SK-N-SH (cell line): ENCODE measurements around the gene NAALADL2. TPM values are rescaled to one million over a fixed set of nuclear protein-coding genes. Genes with fewer than 3 reads are reported as not detected.

ENCODE experiments used
- CTCF ChIA-PET: fragments of 300-600, 350-600 bp; formaldehyde crosslinking; extraction: SDS; loops from one replicate; lab custom pipeline; 2021; lab: Yijun Ruan, JAX
- POLR2A ChIA-PET: fragments of 350-600 bp; sonication (Branson Sonifier 250); formaldehyde crosslinking; extraction: SDS; loops from one replicate; lab custom pipeline; 2020; ENCODE audit warnings: antibody characterized with exemption, inconsistent platforms; lab: Yijun Ruan, JAX
- DNase-seq: peaks from one replicate; pipeline ENCODE4 v3.0.0; 2012
- H2AFZ ChIP-seq: fragments of 200-600 bp; sonication (generic); 2 replicates; pipeline ENCODE4 v1.8.1; 2016; ENCODE audit warnings: antibody characterized with exemption, mild to moderate bottlenecking, low read depth
- H3F3A ChIP-seq: fragments of 200-600 bp; sonication (generic); replicated peaks from 2 replicates; pipeline ENCODE3; 2016; ENCODE audit warnings: antibody characterized with exemption, mild to moderate bottlenecking; ENCODE audit not compliant: insufficient read depth
- H3K27ac ChIP-seq, 2 experiments: fragments of 200-500 bp in 1 of 2; fragments of 200-600 bp in 1 of 2; sonication (Bioruptor generic) in 1 of 2; sonication (generic), shearing (Covaris generic) in 1 of 2; 2 replicates each; pipeline versions ENCODE4 v1.5.1 to v1.6.1; 2014 to 2016; ENCODE audit warnings: low read depth in 2 of 2, inconsistent platforms in 1 of 2, low read length in 1 of 2, mild to moderate bottlenecking in 1 of 2, mixed read lengths in 1 of 2
- H3K27me3 ChIP-seq: fragments of 200-600 bp; sonication (generic), shearing (Covaris generic); 2 replicates; pipeline ENCODE4 v1.6.1; 2016; ENCODE audit warnings: mixed run types; ENCODE audit not compliant: insufficient read depth
- H3K36me3 ChIP-seq, 2 experiments: fragments of 200-500 bp in 1 of 2; fragments of 200-600 bp in 1 of 2; sonication (Bioruptor generic) in 1 of 2; sonication (generic) in 1 of 2; replicated peaks in 1 of 2; 2 replicates each; pipeline versions ENCODE3 to v1.5.1; 2014 to 2016; ENCODE audit warnings: low read length in 1 of 2, mild to moderate bottlenecking in 1 of 2; ENCODE audit not compliant: insufficient read depth in 2 of 2, control insufficient read depth in 1 of 2
- H3K4me1 ChIP-seq, 2 experiments: fragments of 200-500 bp in 1 of 2; fragments of 200-600 bp in 1 of 2; sonication (Bioruptor generic) in 1 of 2; sonication (generic), shearing (Covaris generic) in 1 of 2; 2 replicates each; pipeline versions ENCODE4 v1.5.1 to v1.6.1; 2014 to 2016; ENCODE audit warnings: low read depth in 1 of 2, low read length in 1 of 2, mixed run types in 1 of 2; ENCODE audit not compliant: insufficient read depth in 2 of 2, control insufficient read depth in 1 of 2
- H3K4me2 ChIP-seq: fragments of 200-600 bp; sonication (generic), shearing (Covaris generic); 2 replicates; pipeline ENCODE4 v1.6.1; 2017; ENCODE audit warnings: mixed run types
- H3K4me3 ChIP-seq, 2 experiments: fragments of 200-500 bp in 1 of 2; fragments of 200-600 bp in 1 of 2; sonication (Bioruptor generic) in 1 of 2; sonication (generic), shearing (Covaris generic) in 1 of 2; 2 replicates each; pipeline versions ENCODE4 v1.5.1 to v1.8.1; 2014 to 2016; ENCODE audit warnings: low read depth in 2 of 2, inconsistent platforms in 1 of 2, low read length in 1 of 2, mild to moderate bottlenecking in 1 of 2, mixed read lengths in 1 of 2, moderate library complexity in 1 of 2
- H3K79me2 ChIP-seq: fragments of 200-600 bp; sonication (generic); 2 replicates; pipeline ENCODE4 v1.8.1; 2017; ENCODE audit warnings: mild to moderate bottlenecking; ENCODE audit not compliant: insufficient read depth
- H3K9ac ChIP-seq: fragments of 200-600 bp; sonication (generic); 2 replicates; pipeline ENCODE4 v1.6.1; 2017; ENCODE audit warnings: mixed run types
- H3K9me2 ChIP-seq: fragments of 200-600 bp; sonication (generic); 2 replicates; pipeline ENCODE4 v1.6.1; 2017; ENCODE audit warnings: mixed run types
- H3K9me3 ChIP-seq: fragments of 200-600 bp; sonication (generic); 2 replicates; pipeline ENCODE4 v1.6.1; 2017; ENCODE audit warnings: mixed run types, mild to moderate bottlenecking, moderate library complexity
- H4K20me1 ChIP-seq: fragments of 200-600 bp; sonication (generic); 2 replicates; pipeline ENCODE4 v1.6.1; 2017; ENCODE audit warnings: mild to moderate bottlenecking, mixed run types; ENCODE audit not compliant: insufficient read depth
- EZH2phosphoT487 ChIP-seq: fragments of 200-600 bp; sonication (generic); IDR thresholded peaks from 2 replicates; pipeline ENCODE4 v1.6.1; 2017; ENCODE audit warnings: low read depth, mixed run types, mild to moderate bottlenecking, antibody characterized with exemption, moderate library complexity, borderline replicate concordance
- FOSL2 ChIP-seq: IDR thresholded peaks from 2 replicates; pipeline ENCODE4 v1.4.0; 2012; ENCODE audit warnings: low read depth, mild to moderate bottlenecking, moderate library complexity, borderline replicate concordance
- FOXJ3 ChIP-seq: sonication (generic); formaldehyde crosslinking; IDR thresholded peaks from 2 replicates; pipeline ENCODE4 v1.5.1; 2020; ENCODE audit warnings: mild to moderate bottlenecking, missing genetic modification reagents
- GATA2 ChIP-seq: sonication (generic); formaldehyde crosslinking; IDR thresholded peaks from 2 replicates; pipeline ENCODE4 v1.5.0; 2020; ENCODE audit warnings: mild to moderate bottlenecking, missing genetic modification reagents
- MAX ChIP-seq: IDR thresholded peaks from 2 replicates; pipeline ENCODE4 v1.4.0; 2012; ENCODE audit warnings: low read depth
- MEF2A ChIP-seq: IDR thresholded peaks from 2 replicates; pipeline ENCODE4 v1.4.0; 2012; ENCODE audit warnings: low read depth, borderline replicate concordance
- NFIC ChIP-seq: IDR thresholded peaks from 2 replicates; pipeline ENCODE4 v1.4.0; 2012; ENCODE audit warnings: borderline replicate concordance
- REST ChIP-seq: IDR thresholded peaks from 2 replicates; pipeline ENCODE4 v1.6.1; 2012; ENCODE audit warnings: mild to moderate bottlenecking, low read depth, low read length, moderate library complexity
- RFX5 ChIP-seq: IDR thresholded peaks from 2 replicates; pipeline ENCODE4 v1.6.1; 2012; ENCODE audit warnings: mild to moderate bottlenecking, improper control_type of control experiment, low read length
- RXRA ChIP-seq: IDR thresholded peaks from 2 replicates; pipeline ENCODE4 v1.4.0; 2012; ENCODE audit warnings: low read depth, mild to moderate bottlenecking, borderline replicate concordance
- SIN3A ChIP-seq: IDR thresholded peaks from 2 replicates; pipeline ENCODE4 v1.6.1; 2012; ENCODE audit warnings: low read depth, mild to moderate bottlenecking, low read length, moderate library complexity, borderline replicate concordance
- YY1 ChIP-seq: IDR thresholded peaks from 2 replicates; pipeline ENCODE4 v1.4.0; 2012; ENCODE audit warnings: low read depth, mild to moderate bottlenecking
- ZBTB33 ChIP-seq: IDR thresholded peaks from 2 replicates; pipeline ENCODE4 v1.4.0; 2012; ENCODE audit warnings: low read depth, borderline replicate concordance
- WGBS: methylation state at CpG from one replicate; pipeline ENCODE4 v1.1.6; 2017; ENCODE audit warnings: low lambda C conversion rate; 5-methylcytosine and 5-hydroxymethylcytosine counted together
- polyA plus RNA-seq, 3 experiments: library from polyadenylated mRNA; depleted of rRNA; stranded (reverse); fragments of >200 nt; gene quantifications; 2 replicates each; pipeline ENCODE4 v1.2.3, GENCODE V29; 2012
- TF ChIP-seq, protein P1 (sequence below): fragments of 200-600 bp; sonication (generic); IDR thresholded peaks from 2 replicates; pipeline ENCODE4 v1.6.1; 2017; ENCODE audit warnings: antibody characterized with exemption, mild to moderate bottlenecking, moderate library complexity
- TF ChIP-seq, protein P2 (sequence below): IDR thresholded peaks from 2 replicates; pipeline ENCODE4; 2012

NAALADL2 gene
- polyA plus RNA-seq, 1 of the 3 experiments (the other 2 are of a cell fraction) = 1.2 TPM

GRCh38 chr3:175316799-175317198, 457.7 kb downstream of the NAALADL2 start:
- Histone ChIP-seq H3K4me2 (no peak overlapping the region), H4K20me1 (no peaks in the 10 kb centered on the region), H3K27ac (no peak overlapping the region), H3F3A (no peaks in the 10 kb centered on the region), H3K9me2 (no peaks in the 10 kb centered on the region), H3K9me3 (no peaks in the 10 kb centered on the region), H3K9ac (no peak overlapping the region), H3K27me3 (no peaks in the 10 kb centered on the region), H2AFZ (no peak overlapping the region), H3K79me2 (no peaks in the 10 kb centered on the region), H3K36me3 (no peaks in the 10 kb centered on the region), H3K4me3 (no peak overlapping the region), H3K4me1 (peaks cover 0 to 2% of the 10 kb centered on the region in 2 experiments; a peak in 1 of 4 replicates)
- POLR2A ChIA-PET = no interaction called here
- no peak for DNase-seq
- TF ChIP-seq FOSL2 = no peak
- TF ChIP-seq MEF2A = no peak
- TF ChIP-seq, protein P1, sequence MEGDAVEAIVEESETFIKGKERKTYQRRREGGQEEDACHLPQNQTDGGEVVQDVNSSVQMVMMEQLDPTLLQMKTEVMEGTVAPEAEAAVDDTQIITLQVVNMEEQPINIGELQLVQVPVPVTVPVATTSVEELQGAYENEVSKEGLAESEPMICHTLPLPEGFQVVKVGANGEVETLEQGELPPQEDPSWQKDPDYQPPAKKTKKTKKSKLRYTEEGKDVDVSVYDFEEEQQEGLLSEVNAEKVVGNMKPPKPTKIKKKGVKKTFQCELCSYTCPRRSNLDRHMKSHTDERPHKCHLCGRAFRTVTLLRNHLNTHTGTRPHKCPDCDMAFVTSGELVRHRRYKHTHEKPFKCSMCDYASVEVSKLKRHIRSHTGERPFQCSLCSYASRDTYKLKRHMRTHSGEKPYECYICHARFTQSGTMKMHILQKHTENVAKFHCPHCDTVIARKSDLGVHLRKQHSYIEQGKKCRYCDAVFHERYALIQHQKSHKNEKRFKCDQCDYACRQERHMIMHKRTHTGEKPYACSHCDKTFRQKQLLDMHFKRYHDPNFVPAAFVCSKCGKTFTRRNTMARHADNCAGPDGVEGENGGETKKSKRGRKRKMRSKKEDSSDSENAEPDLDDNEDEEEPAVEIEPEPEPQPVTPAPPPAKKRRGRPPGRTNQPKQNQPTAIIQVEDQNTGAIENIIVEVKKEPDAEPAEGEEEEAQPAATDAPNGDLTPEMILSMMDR = no peak
- TF ChIP-seq, protein P2, sequence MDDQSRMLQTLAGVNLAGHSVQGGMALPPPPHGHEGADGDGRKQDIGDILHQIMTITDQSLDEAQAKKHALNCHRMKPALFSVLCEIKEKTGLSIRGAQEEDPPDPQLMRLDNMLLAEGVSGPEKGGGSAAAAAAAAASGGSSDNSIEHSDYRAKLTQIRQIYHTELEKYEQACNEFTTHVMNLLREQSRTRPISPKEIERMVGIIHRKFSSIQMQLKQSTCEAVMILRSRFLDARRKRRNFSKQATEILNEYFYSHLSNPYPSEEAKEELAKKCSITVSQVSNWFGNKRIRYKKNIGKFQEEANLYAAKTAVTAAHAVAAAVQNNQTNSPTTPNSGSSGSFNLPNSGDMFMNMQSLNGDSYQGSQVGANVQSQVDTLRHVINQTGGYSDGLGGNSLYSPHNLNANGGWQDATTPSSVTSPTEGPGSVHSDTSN = no peak
- 54% methylated on average over 1 of the region's 1 CpG for WGBS
- CTCF ChIA-PET = interaction anchor here (1.0 kb wide), 1 partner anchor 19 kb away, joined by 3 read pairs; no protein-coding TSS in a partner anchor

DNA sequence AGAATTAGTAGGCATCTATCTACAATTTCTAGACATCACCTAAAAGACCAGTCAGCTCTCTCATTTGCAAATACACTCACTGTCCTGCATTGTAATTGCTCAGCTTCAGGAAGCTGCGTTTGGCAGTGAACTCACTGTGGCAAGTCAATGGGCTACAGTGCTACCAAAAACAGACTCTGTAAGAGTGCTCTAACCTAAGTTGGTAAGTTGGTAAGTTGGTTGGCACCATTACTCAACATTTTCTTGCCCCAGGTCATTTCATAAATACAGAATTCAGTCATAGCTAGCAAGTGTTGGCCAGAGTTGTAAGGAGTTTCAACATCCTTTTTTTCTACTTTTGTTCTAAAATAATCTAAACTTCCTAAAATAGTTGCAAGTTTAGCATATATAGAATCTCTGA, 466.3 kb downstream of the NAALADL2 start:
- Histone ChIP-seq H3K36me3 (no peaks in the 10 kb centered on the region), H3K4me1 (no peaks in the 10 kb centered on the region), H3K79me2 (no peaks in the 10 kb centered on the region)
- CTCF ChIA-PET = no interaction called here
- TF ChIP-seq REST = no peak
- TF ChIP-seq, protein P2 = no peak
- no peak for TF ChIP-seq ZBTB33
- no peak for TF ChIP-seq SIN3A
- no peak for TF ChIP-seq RFX5
- no peak for TF ChIP-seq GATA2 (CRISPR knock-in tag)
- no peak for TF ChIP-seq YY1
- no peak for TF ChIP-seq RXRA
- no peak for TF ChIP-seq EZH2phosphoT487
- no peak for TF ChIP-seq NFIC
- TF ChIP-seq MAX = no peak
- TF ChIP-seq FOXJ3 (CRISPR knock-in tag) = no peak
- TF ChIP-seq, all 33 proteins: peak for 0
- no peak for DNase-seq
- no peaks in the 10 kb centered on the region for H4K20me1 ChIP-seq
- H3K4me2 ChIP-seq = no peak overlapping the region
- no peaks in the 10 kb centered on the region for H3F3A ChIP-seq
- WGBS = 82% methylated on average over 1 of the region's 1 CpG
- no peaks in the 10 kb centered on the region for H3K9me2 ChIP-seq
- H3K27ac ChIP-seq = no peak overlapping the region
- H3K4me3 ChIP-seq = no peak overlapping the region
- H2AFZ ChIP-seq = no peak overlapping the region
- H3K9me3 ChIP-seq = no peaks in the 10 kb centered on the region
- POLR2A ChIA-PET = no interaction called here
- H3K27me3 ChIP-seq = no peaks in the 10 kb centered on the region
- no peak overlapping the region for H3K9ac ChIP-seq
